Neuronal stem cell (in vitro differentiated cells): Measurements from ENCODE around the gene TBL3.

Experiments
- DNase-seq: peaks from one replicate; pipeline ENCODE4 v3.0.0-alpha.2; 2013; ENCODE audit warnings: low spot score
- H2AFZ ChIP-seq: one replicate; pipeline ENCODE4 v1.6.1; 2013; ENCODE audit warnings: mild to moderate bottlenecking, low read length, inconsistent platforms
- H2AK5ac ChIP-seq: 2 replicates; pipeline ENCODE4 v1.6.1; 2013; ENCODE audit warnings: low read depth, mild to moderate bottlenecking, inconsistent platforms, low read length, moderate library complexity, mixed read lengths
- H2BK120ac ChIP-seq: 2 replicates; pipeline ENCODE4 v1.6.1; 2013; ENCODE audit warnings: low read depth, mild to moderate bottlenecking, inconsistent platforms, low read length, moderate library complexity, mixed read lengths
- H2BK12ac ChIP-seq: one replicate; pipeline ENCODE4 v1.6.1; 2013; ENCODE audit warnings: low read length, inconsistent platforms
- H2BK15ac ChIP-seq: 2 replicates; pipeline ENCODE4 v1.6.1; 2013; ENCODE audit warnings: mild to moderate bottlenecking, low read length, inconsistent platforms, mixed read lengths
- H2BK5ac ChIP-seq: one replicate; pipeline ENCODE4 v1.6.1; 2013; ENCODE audit warnings: inconsistent platforms, mild to moderate bottlenecking, low read length, moderate library complexity
- H3K14ac ChIP-seq: one replicate; pipeline ENCODE4 v1.6.1; 2013; ENCODE audit warnings: low read length, inconsistent platforms
- H3K18ac ChIP-seq: 2 replicates; pipeline ENCODE4 v1.6.1; 2013; ENCODE audit warnings: low read length, inconsistent platforms
- H3K23ac ChIP-seq: 2 replicates; pipeline ENCODE4 v1.6.1; 2013; ENCODE audit warnings: low read depth, mild to moderate bottlenecking, mixed read lengths, low read length, inconsistent platforms; ENCODE audit not compliant: poor library complexity
- H3K27ac ChIP-seq: replicated peaks from 3 replicates; pipeline ENCODE4 v1.5.1; 2013; ENCODE audit warnings: low read length, inconsistent platforms
- H3K27me3 ChIP-seq, 3 experiments: 2 replicates each; pipeline ENCODE4 v1.6.1; 2013; ENCODE audit warnings: low read length in 3 of 3, mild to moderate bottlenecking in 2 of 3, inconsistent platforms in 1 of 3, low read depth in 1 of 3, mixed read lengths in 1 of 3, moderate library complexity in 1 of 3; ENCODE audit not compliant: control insufficient read depth in 3 of 3, insufficient read depth in 3 of 3
- H3K36me3 ChIP-seq, 2 donors: replicated peaks in 1 of 2; 2 replicates each; pipeline ENCODE4 v1.6.1; 2013; ENCODE audit warnings: low read length in 2 of 2; ENCODE audit not compliant: control insufficient read depth in 2 of 2, insufficient read depth in 2 of 2
- H3K4ac ChIP-seq: 2 replicates; pipeline ENCODE4 v1.6.1; 2013; ENCODE audit warnings: inconsistent platforms, mild to moderate bottlenecking, low read length, moderate library complexity
- H3K4me1 ChIP-seq, 2 donors: 1 replicate in 1 of 2; 2 replicates in 1 of 2; pipeline ENCODE4 v1.6.1; 2013; ENCODE audit warnings: low read length in 2 of 2, low read depth in 1 of 2; ENCODE audit not compliant: control insufficient read depth in 2 of 2, insufficient read depth in 1 of 2
- H3K4me2 ChIP-seq: one replicate; pipeline ENCODE4 v1.6.1; 2013; ENCODE audit warnings: mild to moderate bottlenecking, low read length, inconsistent platforms; ENCODE audit not compliant: insufficient read depth, poor library complexity, severe bottlenecking
- H3K4me3 ChIP-seq, 2 donors: 2 replicates each; pipeline ENCODE4 v1.5.1; 2013; ENCODE audit warnings: low read length in 2 of 2, mild to moderate bottlenecking in 2 of 2, inconsistent platforms in 1 of 2, moderate library complexity in 1 of 2
- H3K79me1 ChIP-seq: one replicate; pipeline ENCODE4 v1.6.1; 2013; ENCODE audit warnings: low read depth, mild to moderate bottlenecking, inconsistent platforms, low read length, moderate library complexity
- H3K9ac ChIP-seq: one replicate; pipeline ENCODE4 v1.6.1; 2013; ENCODE audit warnings: mild to moderate bottlenecking, low read depth, low read length, inconsistent platforms; ENCODE audit not compliant: poor library complexity
- H3K9me3 ChIP-seq, 2 donors: replicated peaks in 1 of 2; 2 replicates each; pipeline versions ENCODE3 to v1.6.1; 2013; ENCODE audit warnings: low read length in 2 of 2, mild to moderate bottlenecking in 2 of 2, inconsistent platforms in 1 of 2, low read depth in 1 of 2, mixed read lengths in 1 of 2, moderate library complexity in 1 of 2; ENCODE audit not compliant: control insufficient read depth in 2 of 2, insufficient read depth in 1 of 2
- H4K8ac ChIP-seq: one replicate; pipeline ENCODE4 v1.6.1; 2013; ENCODE audit warnings: low read depth, mild to moderate bottlenecking, inconsistent platforms, low read length, moderate library complexity
- H4K91ac ChIP-seq: one replicate; pipeline ENCODE4 v1.6.1; 2013; ENCODE audit warnings: low read length, low read depth, mild to moderate bottlenecking, inconsistent platforms; ENCODE audit not compliant: poor library complexity
- WGBS, 2 donors: extraction: QIAGEN DNeasy Blood & Tissue Kit; methylation state at CpG; one replicate each; pipeline ENCODE4 v1.1.7; 2013; ENCODE audit warnings: missing lambda C conversion rate in 2 of 2, mixed read lengths in 1 of 2; ENCODE audit not compliant: insufficient read length in 2 of 2, insufficient replicate concordance in 1 of 2; ENCODE audit errors: extremely low coverage in 2 of 2; 5-methylcytosine and 5-hydroxymethylcytosine counted together

TBL3 gene

DNA sequence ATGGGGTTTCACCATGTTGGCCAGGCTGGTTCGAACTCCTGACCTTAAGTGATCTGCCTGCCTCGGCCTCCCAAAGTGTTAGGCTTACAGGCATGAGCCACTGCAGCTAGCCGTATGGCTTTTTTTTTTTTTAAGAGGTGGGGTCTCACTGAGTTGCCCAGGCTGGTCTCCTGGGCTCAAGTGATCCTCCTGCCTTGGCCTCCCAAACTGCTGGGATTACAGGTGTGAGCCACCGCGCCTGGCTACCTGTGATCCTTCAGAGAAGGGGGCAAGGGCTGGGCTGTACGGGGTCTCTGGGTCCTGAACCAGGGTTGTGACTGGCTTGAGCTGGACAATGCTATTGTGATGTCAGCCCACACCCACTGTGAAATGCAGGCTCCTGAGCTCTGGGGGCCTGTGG, 5.4 kb upstream of the TBL3 start, which contains the start of gene RNF151:
Gene RNF151, plus strand, starts transcription at position 397 of the 400 bp plus-strand sequence. CDS start 26 bp downstream, outside the sequence.
- Histone ChIP-seq H3K23ac (no peak within 1 kb of the TSS), H3K18ac (no peak within 1 kb of the TSS), H3K9ac (no peak within 1 kb of the TSS), H2AFZ (no peak within 1 kb of the TSS), H2BK15ac (no peak within 1 kb of the TSS), H4K8ac (no peak within 1 kb of the TSS), H3K27me3 (no peaks in the 10 kb centered on the region), H2AK5ac (peak within 1 kb of the TSS; percentile 53), H3K4me1 (peaks cover 7 to 12% of the 10 kb centered on the region in 2 donors), H3K4me2 (peak within 1 kb of the TSS; percentile 87), H3K79me1 (peaks cover 14% of the 10 kb centered on the region), H3K4me3 (peak within 1 kb of the TSS; percentile 86 to 87), H3K27ac (no peak within 1 kb of the TSS), H2BK5ac (no peak within 1 kb of the TSS), H3K36me3 (peaks cover 13 to 28% of the 10 kb centered on the region in 2 donors), H3K9me3 (no peaks in the 10 kb centered on the region), H3K4ac (no peak within 1 kb of the TSS), H4K91ac (no peak within 1 kb of the TSS), H2BK120ac (no peak within 1 kb of the TSS), H2BK12ac (no peak within 1 kb of the TSS), H3K14ac (no peak within 1 kb of the TSS)
- no CpG with 5 or more reads among the region's 6 CpGs for WGBS, 2 donors
- DNase-seq: no peak

DNA sequence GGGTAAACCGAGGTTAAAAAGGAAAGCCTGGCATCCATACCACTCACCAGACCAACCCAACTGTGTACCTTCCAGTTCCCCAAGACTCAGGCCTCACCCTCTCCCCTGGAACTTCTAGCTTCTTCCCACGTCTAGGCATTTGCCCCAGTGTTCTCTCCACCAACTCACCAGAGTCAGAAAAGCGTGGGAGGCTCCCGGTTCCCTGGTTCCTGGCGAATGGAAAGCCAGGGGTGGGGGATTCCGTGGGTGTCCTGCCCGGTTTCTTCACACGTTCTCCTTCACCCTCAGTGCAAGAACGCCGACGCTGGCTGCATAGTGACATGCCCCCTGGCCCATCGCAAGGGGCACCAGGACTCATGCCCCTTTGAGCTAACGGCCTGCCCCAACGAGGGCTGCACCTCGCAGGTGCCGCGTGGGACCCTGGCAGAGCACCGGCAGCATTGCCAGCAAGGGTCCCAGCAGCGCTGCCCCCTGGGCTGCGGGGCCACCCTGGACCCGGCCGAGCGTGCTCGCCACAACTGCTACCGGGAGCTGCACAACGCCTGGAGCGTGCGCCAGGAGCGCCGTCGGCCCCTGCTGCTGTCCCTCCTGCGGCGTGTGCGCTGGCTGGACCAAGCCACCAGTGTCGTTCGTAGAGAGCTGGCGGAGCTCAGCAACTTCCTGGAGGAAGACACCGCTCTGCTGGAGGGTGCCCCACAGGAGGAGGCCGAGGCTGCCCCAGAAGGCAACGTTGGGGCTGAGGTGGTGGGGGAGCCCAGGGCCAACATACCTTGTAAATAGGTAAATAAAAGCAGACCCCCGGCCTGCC, 3.5 kb upstream of the TBL3 start:
- Histone ChIP-seq H3K79me1 (peaks cover 24% of the 10 kb centered on the region), H3K4ac (no peak overlapping the region), H4K91ac (no peak overlapping the region), H3K23ac (no peak overlapping the region), H3K4me2 (no peak overlapping the region), H3K9ac (peak overlapping the region; percentile 10), H2AK5ac (no peak overlapping the region), H3K18ac (no peak overlapping the region), H3K14ac (no peak overlapping the region), H4K8ac (no peak overlapping the region), H3K27me3 (no peaks in the 10 kb centered on the region), H2BK120ac (no peak overlapping the region), H3K4me3 (no peak overlapping the region), H3K27ac (no peak overlapping the region), H2AFZ (no peak overlapping the region), H3K9me3 (no peaks in the 10 kb centered on the region), H3K4me1 (peaks cover 8 to 12% of the 10 kb centered on the region in 2 donors), H2BK15ac (no peak overlapping the region), H2BK5ac (no peak overlapping the region), H3K36me3 (peaks cover 6 to 9% of the 10 kb centered on the region in 2 donors), H2BK12ac (peak overlapping the region; percentile 69)
- no peak for DNase-seq
- no CpG with 5 or more reads among the region's 41 CpGs for WGBS, 2 donors

- Histone ChIP-seq H4K8ac (peak overlapping the region; percentile 65), H2AFZ (peak overlapping the region; percentile 97), H4K91ac (no peak overlapping the region), H2AK5ac (peak overlapping the region; percentile 84), H3K9me3 (no peaks in the 10 kb centered on the region), H3K36me3 (peaks cover 29 to 33% of the 10 kb centered on the region in 2 donors), H2BK15ac (no peak overlapping the region), H3K27me3 (no peaks in the 10 kb centered on the region), H2BK120ac (no peak overlapping the region), H3K14ac (no peak overlapping the region), H3K4me2 (peak overlapping the region; percentile 98), H3K4ac (peak overlapping the region; percentile 95), H3K4me3 (peak overlapping the region; percentile 97 to 100), H3K4me1 (peaks cover 2 to 4% of the 10 kb centered on the region in 2 donors), H3K23ac (peak overlapping the region; percentile 94), H3K9ac (peak overlapping the region; percentile 93), H2BK12ac (peak overlapping the region; percentile 73), H3K27ac (no peak overlapping the region), H2BK5ac (peak overlapping the region; percentile 66), H3K18ac (peak overlapping the region; percentile 91), H3K79me1 (peaks cover 20% of the 10 kb centered on the region)
- no peak for DNase-seq
- no CpG with 5 or more reads among the region's 22 CpGs for WGBS, 2 donors
Observed at GRCh38 chr16:1972490-1972877, 631 bp downstream of the TBL3 start.

DNA sequence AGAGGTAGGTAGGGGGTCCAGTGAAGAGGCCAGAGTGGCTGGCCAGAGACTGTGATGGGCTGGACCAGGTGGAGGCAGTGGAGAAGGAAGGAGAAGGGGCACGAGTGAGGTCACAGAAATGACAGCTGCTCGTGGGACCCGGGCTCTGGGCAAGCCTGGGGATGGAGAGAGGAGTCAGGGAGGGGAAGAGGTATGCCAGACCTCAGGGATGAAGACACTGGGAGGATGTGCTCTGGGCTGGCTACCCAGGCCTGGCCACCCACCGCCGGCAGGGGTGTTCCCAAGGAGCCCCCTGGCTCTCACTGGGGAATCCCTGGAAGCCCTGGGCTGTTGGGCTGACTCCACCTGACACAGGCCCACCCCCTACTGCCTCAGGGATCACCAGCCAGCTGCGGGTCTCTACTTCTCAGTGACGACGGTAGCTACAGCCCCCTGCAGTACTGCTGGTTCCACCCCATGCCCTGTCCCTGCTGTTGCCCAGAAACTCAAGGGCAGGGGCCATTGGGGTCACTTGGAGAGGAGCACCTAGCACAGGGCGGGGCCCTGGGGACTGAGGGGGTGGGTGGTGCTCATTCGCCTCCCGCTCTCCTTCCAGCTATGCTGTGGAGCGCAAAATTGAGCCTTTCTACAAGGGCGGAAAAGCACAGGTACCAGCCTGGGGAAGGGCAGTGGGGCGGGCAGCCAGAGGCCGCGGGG, 1.8 kb downstream of the TBL3 start:
- Histone ChIP-seq H4K91ac (no peak overlapping the region), H3K4me2 (no peak overlapping the region), H3K23ac (no peak overlapping the region), H3K4ac (no peak overlapping the region), H2AFZ (no peak overlapping the region), H2BK120ac (no peak overlapping the region), H3K14ac (no peak overlapping the region), H3K27ac (no peak overlapping the region), H3K18ac (no peak overlapping the region), H3K36me3 (peaks cover 31 to 44% of the 10 kb centered on the region in 2 donors), H2BK5ac (no peak overlapping the region), H3K4me1 (peaks cover 2 to 4% of the 10 kb centered on the region in 2 donors), H3K79me1 (peaks cover 20% of the 10 kb centered on the region), H3K27me3 (peaks cover 0 to 6% (median 0%) of the 10 kb centered on the region in 3 experiments), H2BK15ac (no peak overlapping the region), H3K4me3 (peak overlapping the region in 1 of 2 donors; percentile 32), H2BK12ac (no peak overlapping the region), H2AK5ac (peak overlapping the region; percentile 37), H3K9me3 (no peaks in the 10 kb centered on the region), H4K8ac (peak overlapping the region; percentile 43), H3K9ac (no peak overlapping the region)
- WGBS, 2 donors: no CpG with 5 or more reads among the region's 16 CpGs
- no peak for DNase-seq
